Endothelial cell of hepatic sinusoid (primary cell): Measurements from ENCODE around the gene SYNJ2.

ENCODE experiments used
- in situ Hi-C: cut with HindIII; loops from 2 replicates; pipeline ENCODE4 v1.10.0; 2017; ENCODE audit warnings: low sequenced_read_pairs

SYNJ2 gene

GRCh38 chr6:158038291-158039177, 56.9 kb downstream of the SYNJ2 start:
- in situ Hi-C loops: no loop called here

- in situ Hi-C loops: no loop called here
Measured at GRCh38 chr6:158039178-158039557, 57.5 kb downstream of the SYNJ2 start.

GRCh38 chr6:158039571-158040050, 57.9 kb downstream of the SYNJ2 start:
- in situ Hi-C loops: no loop called here

GRCh38 chr6:158040051-158040803, 58.6 kb downstream of the SYNJ2 start:
- in situ Hi-C loops: no loop called here

- in situ Hi-C loops: no loop called here
Measured at GRCh38 chr6:158040804-158041347, 59.2 kb downstream of the SYNJ2 start.

GRCh38 chr6:158041370-158041769, 59.7 kb downstream of the SYNJ2 start:
- in situ Hi-C loops: no loop called here

- in situ Hi-C loops: no loop called here
Measured at GRCh38 chr6:158041788-158042187, 60.1 kb downstream of the SYNJ2 start.

GRCh38 chr6:158042245-158042798, 60.7 kb downstream of the SYNJ2 start:
- in situ Hi-C loops: no loop called here

GRCh38 chr6:158043008-158043407, 61.3 kb downstream of the SYNJ2 start:
- in situ Hi-C loops: no loop called here

GRCh38 chr6:158043586-158044524, 62.2 kb downstream of the SYNJ2 start:
- in situ Hi-C loops: no loop called here

GRCh38 chr6:158044525-158044888, 62.8 kb downstream of the SYNJ2 start:
- in situ Hi-C loops: no loop called here

GRCh38 chr6:158046201-158047126, 64.8 kb downstream of the SYNJ2 start:
- in situ Hi-C loops: no loop called here

- in situ Hi-C loops: no loop called here
Measured at GRCh38 chr6:158047127-158047518, 65.5 kb downstream of the SYNJ2 start.

GRCh38 chr6:158047563-158048323, 66.1 kb downstream of the SYNJ2 start:
- in situ Hi-C loops: no loop called here

GRCh38 chr6:158048589-158048988, 66.9 kb downstream of the SYNJ2 start:
- in situ Hi-C loops: no loop called here

GRCh38 chr6:158049055-158050028, 67.7 kb downstream of the SYNJ2 start:
- in situ Hi-C loops: no loop called here

- in situ Hi-C loops: no loop called here
Measured at GRCh38 chr6:158050107-158050735, 68.6 kb downstream of the SYNJ2 start.
